Myocyte (in vitro differentiated cells): Measurements from ENCODE around the gene CLEC18A. TPM values are rescaled to one million over a fixed set of nuclear protein-coding genes. Genes with fewer than 3 reads are reported as not detected.
"Not testable (repeated sequence)": the region's sequence is repeated elsewhere in the genome, so short reads cannot be mapped to it uniquely, and the experiment has no call there.

Experiments
- DNase-seq: peaks from one replicate; pipeline ENCODE4 v3.0.0-alpha.2; 2012; ENCODE audit warnings: low read depth
- total RNA-seq: library from RNA; depleted of rRNA; stranded (reverse); fragments of >200 nt; gene quantifications from 2 replicates; pipeline ENCODE4 v1.2.3, GENCODE V29; 2014

The CLEC18A gene
- total RNA-seq, 1 donor from 2014 or later: 0.48 TPM

GRCh38 chr16:69930117-69930776 is 20.9 kb upstream of the CLEC18A start:
- peak; percentile 72 for DNase-seq

- no peak for DNase-seq
Observed at GRCh38 chr16:69931631-69932030, 19.5 kb upstream of the CLEC18A start.

- no peak for DNase-seq
Observed at GRCh38 chr16:69932228-69932627, 18.9 kb upstream of the CLEC18A start.

GRCh38 chr16:69932691-69933392 is 18.3 kb upstream of the CLEC18A start:
- DNase-seq: peak; percentile 13

- DNase-seq: no peak
Observed at GRCh38 chr16:69934044-69934443, 17.1 kb upstream of the CLEC18A start.

- DNase-seq: no peak
Observed at GRCh38 chr16:69934751-69935150, 16.4 kb upstream of the CLEC18A start.

- peak; percentile 46 for DNase-seq
Observed at GRCh38 chr16:69935278-69935711, 15.8 kb upstream of the CLEC18A start.

GRCh38 chr16:69935740-69936139 is 15.4 kb upstream of the CLEC18A start:
- DNase-seq: no peak

GRCh38 chr16:69936252-69936651 is 14.9 kb upstream of the CLEC18A start:
- no peak for DNase-seq

- DNase-seq: no peak
Observed at GRCh38 chr16:69936751-69937211, 14.4 kb upstream of the CLEC18A start.

GRCh38 chr16:69937465-69937951 is 13.6 kb upstream of the CLEC18A start:
- DNase-seq: peak; percentile 75

GRCh38 chr16:69938981-69939820 is 11.9 kb upstream of the CLEC18A start:
- DNase-seq: no peak

- DNase-seq: no peak
Observed at GRCh38 chr16:69939821-69940585, 11.1 kb upstream of the CLEC18A start.

- no peak for DNase-seq
Observed at GRCh38 chr16:69940676-69941075, 10.5 kb upstream of the CLEC18A start.

- peak; percentile 17 for DNase-seq
Observed at GRCh38 chr16:69941251-69942098, 9.7 kb upstream of the CLEC18A start.

GRCh38 chr16:69942099-69942491 is 9.0 kb upstream of the CLEC18A start:
- no peak for DNase-seq

GRCh38 chr16:69942627-69943170 is 8.4 kb upstream of the CLEC18A start:
- DNase-seq: no peak

- DNase-seq: not testable (repeated sequence)
Observed at GRCh38 chr16:69943241-69944036, 7.7 kb upstream of the CLEC18A start.

GRCh38 chr16:69950411-69950810 is 723 bp upstream of the CLEC18A start:
- not testable (repeated sequence) for DNase-seq
